BJ (cell line): ENCODE results near the gene CPNE4. TPM values are rescaled to one million over a fixed set of nuclear protein-coding genes. Genes with fewer than 3 reads are reported as not detected.

Experiments used
- CTCF ChIA-PET: fragments of 350-600 bp; formaldehyde crosslinking; extraction: SDS; loops from one replicate; lab custom pipeline; 2021; ENCODE audit warnings: antibody characterized with exemption, inconsistent platforms; lab: Yijun Ruan, JAX
- POLR2A ChIA-PET: fragments of 300-600 bp; sonication (Branson Sonifier 250); formaldehyde crosslinking; extraction: SDS; loops from one replicate; lab custom pipeline; 2021; ENCODE audit warnings: antibody characterized with exemption; lab: Charles Lee
- DNase-seq: peaks from one replicate; pipeline ENCODE4 v3.0.0-alpha.2; 2011; ENCODE audit warnings: low read depth
- H3K27me3 ChIP-seq: 2 replicates; pipeline ENCODE4 v1.6.0; 2011; ENCODE audit warnings: low read length; ENCODE audit not compliant: control insufficient read depth, insufficient read depth
- H3K36me3 ChIP-seq: 2 replicates; pipeline ENCODE4 v1.5.1; 2011; ENCODE audit warnings: low read length; ENCODE audit not compliant: control insufficient read depth, insufficient read depth
- H3K4me3 ChIP-seq: 2 replicates; pipeline ENCODE4 v1.5.1; 2011; ENCODE audit warnings: low read depth, mild to moderate bottlenecking, control low read depth, low read length
- CTCF ChIP-seq: IDR thresholded peaks from 2 replicates; pipeline ENCODE4 v1.5.1; 2011; ENCODE audit warnings: low read depth, mild to moderate bottlenecking, control low read depth, inconsistent platforms, low read length, moderate library complexity; ENCODE audit not compliant: insufficient read depth
- polyA plus RNA-seq: library from polyadenylated mRNA; depleted of rRNA; stranded (reverse); fragments of >200 nt; gene quantifications from 2 replicates; pipeline ENCODE4 v1.2.3, GENCODE V29; 2011

CPNE4 gene
- polyA plus RNA-seq, 1 experiment = not detected

- no peak overlapping the region for H3K4me3 ChIP-seq
- POLR2A ChIA-PET = no interaction called here
- CTCF ChIA-PET = interaction anchor here (1.6 kb wide), 1 partner anchor 10 kb away, joined by 4 read pairs; no protein-coding TSS in a partner anchor
- peaks cover 1% of the 10 kb centered on the region; the same call in 1 of the 2 replicates for H3K27me3 ChIP-seq
- DNase-seq = no peak
- no peaks in the 10 kb centered on the region for H3K36me3 ChIP-seq
- no peak for TF ChIP-seq CTCF
Observed at GRCh38 chr3:131616719-131617118, 418.1 kb downstream of the CPNE4 start.

GRCh38 chr3:131612745-131613144 is 422.1 kb downstream of the CPNE4 start:
- no peak for DNase-seq
- ChIA-PET POLR2A (no interaction called here), CTCF (no interaction called here)
- Histone ChIP-seq H3K27me3 (no peaks in the 10 kb centered on the region), H3K36me3 (no peaks in the 10 kb centered on the region), H3K4me3 (no peak overlapping the region)
- TF ChIP-seq CTCF = no peak

- TF ChIP-seq CTCF = no peak
- CTCF ChIA-PET = interaction anchor here (1.1 kb wide), 1 partner anchor 60 kb away, joined by 3 read pairs; no protein-coding TSS in a partner anchor
Observed at GRCh38 chr3:131610174-131610573, 424.6 kb downstream of the CPNE4 start.

GRCh38 chr3:131608741-131609140 is 426.1 kb downstream of the CPNE4 start:
- ChIA-PET POLR2A (no interaction called here), CTCF (no interaction called here)
- no peak for DNase-seq
- Histone ChIP-seq H3K4me3 (no peak overlapping the region), H3K36me3 (no peaks in the 10 kb centered on the region), H3K27me3 (no peaks in the 10 kb centered on the region)
- TF ChIP-seq CTCF = no peak

More at GRCh38 chr3:131610174-131610573, 424.6 kb downstream of the CPNE4 start:
- no peaks in the 10 kb centered on the region for H3K36me3 ChIP-seq
- H3K4me3 ChIP-seq = no peak overlapping the region
- DNase-seq = no peak
- POLR2A ChIA-PET = no interaction called here
- no peaks in the 10 kb centered on the region for H3K27me3 ChIP-seq

- DNase-seq = no peak
- ChIA-PET CTCF (no interaction called here), POLR2A (no interaction called here)
- Histone ChIP-seq H3K36me3 (no peaks in the 10 kb centered on the region), H3K27me3 (no peaks in the 10 kb centered on the region), H3K4me3 (no peak overlapping the region)
- no peak for TF ChIP-seq CTCF
Observed at GRCh38 chr3:131608296-131608695, 426.5 kb downstream of the CPNE4 start.
